Brain microvascular endothelial cell (primary cell): Measurements from ENCODE around the gene KHDRBS2.
"Not testable (repeated sequence)": the region's sequence is repeated elsewhere in the genome, so short reads cannot be mapped to it uniquely, and the experiment has no call there.

Source experiments
- DNase-seq: peaks from one replicate; pipeline ENCODE4 v3.0.0-alpha.2; 2020
- H3K27ac ChIP-seq: fragments of 250-450 bp; sonication (Bioruptor Pico); 2 replicates; pipeline ENCODE4 v1.5.1; 2020; ENCODE audit warnings: mild to moderate bottlenecking, moderate library complexity
- H3K27me3 ChIP-seq: fragments of 250-450 bp; sonication (Bioruptor Pico); replicated peaks from 2 replicates; pipeline ENCODE4 v1.5.1; 2020; ENCODE audit warnings: mild to moderate bottlenecking
- H3K36me3 ChIP-seq: fragments of 250-450 bp; sonication (Bioruptor Pico); replicated peaks from 2 replicates; pipeline ENCODE4 v1.5.1; 2020; ENCODE audit warnings: mild to moderate bottlenecking
- H3K4me3 ChIP-seq: 2 replicates; pipeline ENCODE4 v1.5.1; 2011; ENCODE audit warnings: low read depth, mild to moderate bottlenecking, control low read depth, low read length, moderate library complexity
- in situ Hi-C: cut with HindIII; loops from 2 replicates; pipeline ENCODE4 v1.10.0; 2017; ENCODE audit warnings: low sequenced_read_pairs, low pct_ligation_motif_present
- TF ChIP-seq, protein P1 (sequence below): IDR thresholded peaks from 2 replicates; pipeline ENCODE4 v1.5.1; 2011; ENCODE audit warnings: low read depth, mild to moderate bottlenecking, moderate library complexity, low read length, control low read depth, inconsistent platforms; ENCODE audit errors: missing control alignments

Gene KHDRBS2

DNA sequence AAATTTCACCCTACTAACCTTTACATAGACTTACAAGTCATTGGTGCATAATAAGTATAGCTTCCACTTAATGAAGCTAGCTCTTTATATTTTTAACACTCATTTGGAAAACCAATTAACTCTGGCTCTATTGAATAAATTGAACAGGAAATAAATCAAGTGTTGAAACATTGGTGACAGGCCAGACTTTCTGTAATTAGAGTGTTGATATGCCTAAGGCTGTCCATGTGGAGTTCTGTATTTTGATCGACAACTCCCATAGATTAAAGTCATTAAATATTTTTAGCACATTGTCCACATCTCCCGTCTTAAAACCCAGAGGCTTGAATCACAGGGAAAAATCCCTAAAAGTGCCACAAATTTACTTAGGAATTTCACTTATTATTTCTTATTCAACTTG is 468.3 kb downstream of the KHDRBS2 start:
- in situ Hi-C loops = no loop called here
- Histone ChIP-seq H3K4me3 (no peak overlapping the region), H3K27me3 (no peaks in the 10 kb centered on the region), H3K27ac (no peak overlapping the region), H3K36me3 (no peaks in the 10 kb centered on the region)
- TF ChIP-seq, protein P1, sequence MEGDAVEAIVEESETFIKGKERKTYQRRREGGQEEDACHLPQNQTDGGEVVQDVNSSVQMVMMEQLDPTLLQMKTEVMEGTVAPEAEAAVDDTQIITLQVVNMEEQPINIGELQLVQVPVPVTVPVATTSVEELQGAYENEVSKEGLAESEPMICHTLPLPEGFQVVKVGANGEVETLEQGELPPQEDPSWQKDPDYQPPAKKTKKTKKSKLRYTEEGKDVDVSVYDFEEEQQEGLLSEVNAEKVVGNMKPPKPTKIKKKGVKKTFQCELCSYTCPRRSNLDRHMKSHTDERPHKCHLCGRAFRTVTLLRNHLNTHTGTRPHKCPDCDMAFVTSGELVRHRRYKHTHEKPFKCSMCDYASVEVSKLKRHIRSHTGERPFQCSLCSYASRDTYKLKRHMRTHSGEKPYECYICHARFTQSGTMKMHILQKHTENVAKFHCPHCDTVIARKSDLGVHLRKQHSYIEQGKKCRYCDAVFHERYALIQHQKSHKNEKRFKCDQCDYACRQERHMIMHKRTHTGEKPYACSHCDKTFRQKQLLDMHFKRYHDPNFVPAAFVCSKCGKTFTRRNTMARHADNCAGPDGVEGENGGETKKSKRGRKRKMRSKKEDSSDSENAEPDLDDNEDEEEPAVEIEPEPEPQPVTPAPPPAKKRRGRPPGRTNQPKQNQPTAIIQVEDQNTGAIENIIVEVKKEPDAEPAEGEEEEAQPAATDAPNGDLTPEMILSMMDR = no peak
- DNase-seq = no peak

- Histone ChIP-seq H3K4me3 (no peak overlapping the region), H3K27me3 (no peaks in the 10 kb centered on the region), H3K27ac (no peak overlapping the region), H3K36me3 (no peaks in the 10 kb centered on the region)
- in situ Hi-C loops = no loop called here
- DNase-seq = no peak
- TF ChIP-seq, protein P1 = no peak
Observed at GRCh38 chr6:61810047-61810446, 476.0 kb downstream of the KHDRBS2 start.

- Histone ChIP-seq H3K4me3 (no peak overlapping the region), H3K27me3 (no peaks in the 10 kb centered on the region), H3K27ac (no peak overlapping the region), H3K36me3 (no peaks in the 10 kb centered on the region)
- peak; percentile 1 for DNase-seq
- TF ChIP-seq, protein P1 = peak; percentile 3
- in situ Hi-C loops = no loop called here
Observed at GRCh38 chr6:61809004-61809595, 476.9 kb downstream of the KHDRBS2 start.

DNA sequence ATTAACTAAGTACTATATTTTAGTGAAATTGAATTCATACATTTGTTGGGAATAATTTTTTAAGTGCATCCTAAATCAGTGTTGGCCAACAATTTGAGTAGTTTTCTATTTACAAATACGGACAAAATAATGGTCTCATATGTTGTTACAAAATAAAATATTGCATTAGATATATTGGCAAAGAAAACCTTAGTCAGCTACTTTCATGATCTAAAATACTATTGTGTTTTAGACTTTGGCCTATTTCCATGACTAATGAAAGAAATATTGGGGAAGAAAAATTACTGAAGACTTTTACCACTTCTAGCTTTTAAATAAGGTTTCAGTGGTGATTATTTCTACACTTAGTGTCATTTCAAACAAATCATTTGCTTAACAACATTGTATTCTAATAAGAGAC is 498.0 kb downstream of the KHDRBS2 start:
- no peak for DNase-seq
- TF ChIP-seq, protein P1 = no peak
- H3K36me3 ChIP-seq = no peaks in the 10 kb centered on the region
- H3K4me3 ChIP-seq = no peak overlapping the region
- in situ Hi-C loops = no loop called here
- no peaks in the 10 kb centered on the region for H3K27me3 ChIP-seq
- no peak overlapping the region for H3K27ac ChIP-seq

- H3K27me3 ChIP-seq, in situ Hi-C loops, H3K4me3 ChIP-seq, H3K27ac ChIP-seq, H3K36me3 ChIP-seq, DNase-seq: not testable (repeated sequence)
Observed at GRCh38 chr6:61769446-61769845, 516.6 kb downstream of the KHDRBS2 start.

DNA sequence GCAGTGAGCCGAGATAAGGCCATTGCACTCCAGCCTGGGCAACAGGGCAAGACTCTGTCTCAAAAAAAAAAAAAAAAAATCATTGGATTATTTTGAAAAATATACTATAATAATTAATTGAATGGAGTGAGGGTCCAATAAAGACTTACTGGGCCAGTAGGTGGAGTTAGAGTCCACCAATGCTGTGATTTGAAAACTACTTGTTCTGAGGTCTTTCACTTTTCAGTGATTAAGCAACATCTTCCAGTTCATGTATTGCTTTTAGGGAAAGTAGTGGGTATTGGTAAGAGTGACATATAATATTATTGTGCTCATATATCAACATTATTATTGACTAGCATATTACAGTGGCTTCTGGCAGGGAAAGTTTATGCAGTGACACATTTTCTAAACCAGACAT is 530.3 kb downstream of the KHDRBS2 start:
- TF ChIP-seq, protein P1 = no peak
- no peak overlapping the region for H3K27ac ChIP-seq
- no peaks in the 10 kb centered on the region for H3K27me3 ChIP-seq
- DNase-seq = no peak
- in situ Hi-C loops = no loop called here
- no peak overlapping the region for H3K4me3 ChIP-seq
- H3K36me3 ChIP-seq = no peaks in the 10 kb centered on the region
